OCI-LY7 (cell line): Measurements from ENCODE around the gene THEMIS.

Experiments
- CTCF ChIP-seq: fragments of 200-600 bp; sonication (generic); conservative IDR thresholded peaks from 2 replicates; pipeline ENCODE4 v1.5.1; 2014; ENCODE audit warnings: mild to moderate bottlenecking, antibody characterized with exemption, low read length, moderate library complexity, mixed read lengths
- EZH2phosphoT487 ChIP-seq: fragments of 200-600 bp; sonication (generic); IDR thresholded peaks from 2 replicates; pipeline ENCODE4 v1.6.1; 2018; ENCODE audit warnings: low read depth, borderline replicate concordance, mild to moderate bottlenecking, mixed run types, antibody characterized with exemption, low read length, moderate library complexity, mixed read lengths

GRCh38 chr6:127934956-127935355 lies 34.1 kb upstream of the THEMIS start:
- TF ChIP-seq CTCF (no peak), EZH2phosphoT487 (no peak)
